ENCODE measurements around the gene MLN.

GRCh38 chr6:33754222-33754621, 49.6 kb downstream of the MLN start:
- no peak for TF ChIP-seq TAF1 (IDR thresholded peaks at IDR 0.05; ENCODE audit: low read depth)
- TF ChIP-seq EP300 (conservative IDR thresholded peaks at IDR 0.05; ENCODE audit: poor library complexity, severe bottlenecking): no peak
- no peak for TF ChIP-seq REST (IDR thresholded peaks at IDR 0.05; ENCODE audit: borderline replicate concordance)
- TF ChIP-seq SMC3 (conservative IDR thresholded peaks at IDR 0.05; ENCODE audit: poor library complexity): no peak
- TF ChIP-seq, protein P1, sequence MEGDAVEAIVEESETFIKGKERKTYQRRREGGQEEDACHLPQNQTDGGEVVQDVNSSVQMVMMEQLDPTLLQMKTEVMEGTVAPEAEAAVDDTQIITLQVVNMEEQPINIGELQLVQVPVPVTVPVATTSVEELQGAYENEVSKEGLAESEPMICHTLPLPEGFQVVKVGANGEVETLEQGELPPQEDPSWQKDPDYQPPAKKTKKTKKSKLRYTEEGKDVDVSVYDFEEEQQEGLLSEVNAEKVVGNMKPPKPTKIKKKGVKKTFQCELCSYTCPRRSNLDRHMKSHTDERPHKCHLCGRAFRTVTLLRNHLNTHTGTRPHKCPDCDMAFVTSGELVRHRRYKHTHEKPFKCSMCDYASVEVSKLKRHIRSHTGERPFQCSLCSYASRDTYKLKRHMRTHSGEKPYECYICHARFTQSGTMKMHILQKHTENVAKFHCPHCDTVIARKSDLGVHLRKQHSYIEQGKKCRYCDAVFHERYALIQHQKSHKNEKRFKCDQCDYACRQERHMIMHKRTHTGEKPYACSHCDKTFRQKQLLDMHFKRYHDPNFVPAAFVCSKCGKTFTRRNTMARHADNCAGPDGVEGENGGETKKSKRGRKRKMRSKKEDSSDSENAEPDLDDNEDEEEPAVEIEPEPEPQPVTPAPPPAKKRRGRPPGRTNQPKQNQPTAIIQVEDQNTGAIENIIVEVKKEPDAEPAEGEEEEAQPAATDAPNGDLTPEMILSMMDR (IDR thresholded peaks at IDR 0.05; ENCODE audit: poor library complexity, severe bottlenecking): no peak
- no peak for TF ChIP-seq POLR2AphosphoS5 (IDR thresholded peaks at IDR 0.05)
- no peak for TF ChIP-seq EZH2 (IDR thresholded peaks at IDR 0.05; ENCODE audit: borderline replicate concordance, insufficient read depth, low read length, poor library complexity, severe bottlenecking)
- no peak for TF ChIP-seq RAD21 (conservative IDR thresholded peaks at IDR 0.05)
- TF ChIP-seq MXI1 (conservative IDR thresholded peaks at IDR 0.05; ENCODE audit: poor library complexity, severe bottlenecking): no peak

Data from neural cell (in vitro differentiated cells).